Measurements from ENCODE around the gene HSPA14. TPM values are rescaled to one million over a fixed set of nuclear protein-coding genes. Genes with fewer than 3 reads are reported as not detected.

Gene HSPA14
- total and polyA plus RNA-seq, 2 of the 4 experiments (the other 2 are of a cell fraction), result 10.3 to 11.8 TPM

DNA sequence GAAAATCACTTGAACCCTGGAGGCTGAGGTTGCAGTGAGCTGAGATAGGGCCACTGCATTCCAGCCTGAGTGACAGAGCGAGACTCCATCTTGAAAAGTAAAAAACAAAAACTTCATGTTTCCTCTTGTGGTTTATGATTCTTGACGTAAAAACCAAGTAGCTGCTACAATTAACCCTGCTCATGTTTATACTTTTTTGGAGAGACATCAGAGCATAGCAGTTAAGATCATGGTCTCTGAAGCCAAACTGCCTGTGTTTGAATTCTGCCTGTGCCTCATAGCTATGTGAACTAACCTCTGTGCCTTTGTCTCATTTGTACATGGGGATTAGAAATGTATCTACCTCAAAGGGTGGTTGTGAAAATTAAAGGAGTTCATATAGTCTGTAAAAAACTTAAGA is 67.8 kb downstream of the HSPA14 start:
- Histone ChIP-seq H2AFZ (replicated peaks; ENCODE audit: low read length, poor library complexity) (no peak overlapping the region), H3K27ac (ENCODE audit: insufficient read depth, low read length) (no peak overlapping the region), H3K23ac (ENCODE audit: low read depth, low read length) (no peak overlapping the region), H3K9me1 (ENCODE audit: insufficient read depth, low read length) (0 out of 2 replicates have a peak, but pooled peaks cover under 1% of the 10 kb centered on the region), H2BK5ac (ENCODE audit: low read depth, low read length, poor library complexity, severe bottlenecking) (no peak overlapping the region), H3K27me3 (ENCODE audit: control insufficient read depth, insufficient read depth, low read length) (no peaks in the 10 kb centered on the region), H3K18ac (ENCODE audit: low read depth, low read length) (no peak overlapping the region), H2AK9ac (replicated peaks; ENCODE audit: low read depth, low read length, poor library complexity) (no peak overlapping the region), H3K79me1 (ENCODE audit: low read depth in 1 of 2, low read length in 2 of 2) (peaks cover 3 to 4% of the 10 kb centered on the region in 2 experiments; a peak in 3 of 4 replicates), H2BK120ac (ENCODE audit: low read depth, low read length) (no peak overlapping the region), H4K5ac (ENCODE audit: low read depth, low read length) (no peak overlapping the region), H3K4me3 (ENCODE audit: insufficient read depth, low read depth, low read length) (no peak overlapping the region), H2AK5ac (ENCODE audit: low read depth, low read length) (no peak overlapping the region), H2BK15ac (ENCODE audit: low read depth, low read length) (no peak overlapping the region), H4K20me1 (ENCODE audit: insufficient read depth, low read length) (no peaks in the 10 kb centered on the region), H3K4me2 (ENCODE audit: low read depth, low read length) (no peak overlapping the region), H3K4ac (ENCODE audit: low read depth, low read length) (no peak overlapping the region), H3K14ac (replicated peaks; ENCODE audit: low read depth, low read length) (no peak overlapping the region), H3K9ac (ENCODE audit: low read depth, low read length) (no peak overlapping the region), H3K4me1 (ENCODE audit: control insufficient read depth, insufficient read depth, low read length) (no peaks in the 10 kb centered on the region), H3K9me3 (ENCODE audit: control insufficient read depth, insufficient read depth, low read length) (0 out of 2 replicates have a peak, but pooled peaks cover 2% of the 10 kb centered on the region), H4K8ac (ENCODE audit: low read depth in 2 of 2, low read length in 2 of 2) (no peak overlapping the region), H4K91ac (ENCODE audit: insufficient read depth, low read depth, low read length) (no peak overlapping the region), H3K36me3 (ENCODE audit: control insufficient read depth, insufficient read depth, low read length) (peaks cover 22% of the 10 kb centered on the region), H2BK20ac (ENCODE audit: low read depth, low read length) (no peak overlapping the region), H3K56ac (ENCODE audit: extremely low read depth, insufficient read depth, low read length) (no peak overlapping the region)
- DNase-seq (no peak), ATAC-seq (ENCODE audit: low read depth) (no peak)
- ChIA-PET POLR2A (ENCODE audit: unreplicated experiment) (no interaction called here), CTCF (interaction anchor here (1.3 to 1.5 kb wide), 2 partner anchors 24 to 40 kb away, joined by 3 to 4 read pairs; no protein-coding TSS in a partner anchor)
- intact Hi-C loops (cut with micrococcal nuclease) (no loop called here), dilution Hi-C loops (cut with HindIII; ENCODE audit: low sequenced_read_pairs, unreplicated experiment) (no loop called here), in situ Hi-C loops (cut with MboI; ENCODE audit: low sequenced_read_pairs) (no loop called here)
- TF ChIP-seq, protein P1, sequence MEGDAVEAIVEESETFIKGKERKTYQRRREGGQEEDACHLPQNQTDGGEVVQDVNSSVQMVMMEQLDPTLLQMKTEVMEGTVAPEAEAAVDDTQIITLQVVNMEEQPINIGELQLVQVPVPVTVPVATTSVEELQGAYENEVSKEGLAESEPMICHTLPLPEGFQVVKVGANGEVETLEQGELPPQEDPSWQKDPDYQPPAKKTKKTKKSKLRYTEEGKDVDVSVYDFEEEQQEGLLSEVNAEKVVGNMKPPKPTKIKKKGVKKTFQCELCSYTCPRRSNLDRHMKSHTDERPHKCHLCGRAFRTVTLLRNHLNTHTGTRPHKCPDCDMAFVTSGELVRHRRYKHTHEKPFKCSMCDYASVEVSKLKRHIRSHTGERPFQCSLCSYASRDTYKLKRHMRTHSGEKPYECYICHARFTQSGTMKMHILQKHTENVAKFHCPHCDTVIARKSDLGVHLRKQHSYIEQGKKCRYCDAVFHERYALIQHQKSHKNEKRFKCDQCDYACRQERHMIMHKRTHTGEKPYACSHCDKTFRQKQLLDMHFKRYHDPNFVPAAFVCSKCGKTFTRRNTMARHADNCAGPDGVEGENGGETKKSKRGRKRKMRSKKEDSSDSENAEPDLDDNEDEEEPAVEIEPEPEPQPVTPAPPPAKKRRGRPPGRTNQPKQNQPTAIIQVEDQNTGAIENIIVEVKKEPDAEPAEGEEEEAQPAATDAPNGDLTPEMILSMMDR (conservative IDR thresholded peaks at IDR 0.05; ENCODE audit: low read depth, low read length), result no peak
- TF ChIP-seq, protein P2, sequence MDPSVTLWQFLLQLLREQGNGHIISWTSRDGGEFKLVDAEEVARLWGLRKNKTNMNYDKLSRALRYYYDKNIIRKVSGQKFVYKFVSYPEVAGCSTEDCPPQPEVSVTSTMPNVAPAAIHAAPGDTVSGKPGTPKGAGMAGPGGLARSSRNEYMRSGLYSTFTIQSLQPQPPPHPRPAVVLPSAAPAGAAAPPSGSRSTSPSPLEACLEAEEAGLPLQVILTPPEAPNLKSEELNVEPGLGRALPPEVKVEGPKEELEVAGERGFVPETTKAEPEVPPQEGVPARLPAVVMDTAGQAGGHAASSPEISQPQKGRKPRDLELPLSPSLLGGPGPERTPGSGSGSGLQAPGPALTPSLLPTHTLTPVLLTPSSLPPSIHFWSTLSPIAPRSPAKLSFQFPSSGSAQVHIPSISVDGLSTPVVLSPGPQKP (IDR thresholded peaks at IDR 0.05; ENCODE audit: borderline replicate concordance, low read depth, low read length), result no peak
- TF ChIP-seq NFE2L2 (IDR thresholded peaks at IDR 0.05; ENCODE audit: low read depth, low read length) (no peak), RCOR1 (IDR thresholded peaks at IDR 0.05; ENCODE audit: insufficient replicate concordance, low read length) (no peak), RAD21 (IDR thresholded peaks at IDR 0.05; ENCODE audit: low read length) (no peak), FOS (IDR thresholded peaks at IDR 0.05; ENCODE audit: low read depth, low read length) (no peak), MXI1 (IDR thresholded peaks at IDR 0.05; ENCODE audit: borderline replicate concordance, low read depth, low read length) (no peak), SMC3 (IDR thresholded peaks at IDR 0.05; ENCODE audit: low read depth, low read length) (no peak), CHD1 (IDR thresholded peaks at IDR 0.05; ENCODE audit: low read depth, low read length) (no peak), RFX5 (IDR thresholded peaks at IDR 0.05; ENCODE audit: low read depth, low read length) (no peak), MAFK (IDR thresholded peaks at IDR 0.05; ENCODE audit: low read depth, low read length) (no peak), MAZ (IDR thresholded peaks at IDR 0.05; ENCODE audit: borderline replicate concordance, low read depth, low read length) (no peak), POLR2A (IDR thresholded peaks at IDR 0.05; ENCODE audit: low read depth, low read length) (no peak), CEBPB (IDR thresholded peaks at IDR 0.05; ENCODE audit: low read depth, low read length) (no peak), BHLHE40 (IDR thresholded peaks at IDR 0.05; ENCODE audit: low read depth, low read length) (no peak)
- TF ChIP-seq, protein P3, sequence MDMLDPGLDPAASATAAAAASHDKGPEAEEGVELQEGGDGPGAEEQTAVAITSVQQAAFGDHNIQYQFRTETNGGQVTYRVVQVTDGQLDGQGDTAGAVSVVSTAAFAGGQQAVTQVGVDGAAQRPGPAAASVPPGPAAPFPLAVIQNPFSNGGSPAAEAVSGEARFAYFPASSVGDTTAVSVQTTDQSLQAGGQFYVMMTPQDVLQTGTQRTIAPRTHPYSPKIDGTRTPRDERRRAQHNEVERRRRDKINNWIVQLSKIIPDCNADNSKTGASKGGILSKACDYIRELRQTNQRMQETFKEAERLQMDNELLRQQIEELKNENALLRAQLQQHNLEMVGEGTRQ (IDR thresholded peaks at IDR 0.05; ENCODE audit: low read depth, low read length), result no peak
- no TSS peak for BruUV-seq (replicated peaks)
- WGBS, 2 experiments (ENCODE audit: extremely low coverage in 2 of 2, insufficient read length in 1 of 2), result 100% methylated on average over 1 of the region's 2 CpGs; no CpG with 5 or more reads in 1 of the 2 experiments
